Measurements from ENCODE around the gene ATL2. TPM values are rescaled to one million over a fixed set of nuclear protein-coding genes. Genes with fewer than 3 reads are reported as not detected.

Gene ATL2
- total RNA-seq, 6 experiments from 2014 or later, result 21.4 to 28.7 (median 24.4) TPM

GRCh38 chr2:38301969-38302702 is 74.9 kb downstream of the ATL2 start:
- H3K27ac Mint-ChIP-seq, result no peak overlapping the region
- H3K9me3 Mint-ChIP-seq, result no peaks in the 10 kb centered on the region
- peaks cover 14% of the 10 kb centered on the region for H3K4me1 Mint-ChIP-seq (ENCODE audit: low read depth)

GRCh38 chr2:38301340-38301968 is 75.6 kb downstream of the ATL2 start:
- H3K27ac Mint-ChIP-seq, result no peak overlapping the region
- no peak for TF ChIP-seq CTCF (IDR thresholded peaks at IDR 0.05)
- no peak overlapping the region for H3K4me3 Mint-ChIP-seq
- H3K4me1 Mint-ChIP-seq (ENCODE audit: low read depth), result peaks cover 14% of the 10 kb centered on the region
- no peaks in the 10 kb centered on the region for H3K27me3 Mint-ChIP-seq (ENCODE audit: insufficient read depth)
- DNase-seq, result no peak
- peaks cover 14% of the 10 kb centered on the region; the same call in 1 of the 2 replicates for H3K36me3 Mint-ChIP-seq (ENCODE audit: low read depth)
- H3K9me3 Mint-ChIP-seq, result no peaks in the 10 kb centered on the region

More at GRCh38 chr2:38301969-38302702, 74.9 kb downstream of the ATL2 start:
- no peaks in the 10 kb centered on the region for H3K27me3 Mint-ChIP-seq (ENCODE audit: insufficient read depth)
- no peak overlapping the region for H3K4me3 Mint-ChIP-seq
- no peak for DNase-seq
- TF ChIP-seq CTCF (IDR thresholded peaks at IDR 0.05), result no peak
- peaks cover 13% of the 10 kb centered on the region; the same call in 1 of the 2 replicates for H3K36me3 Mint-ChIP-seq (ENCODE audit: low read depth)

GRCh38 chr2:38298539-38298938 is 78.5 kb downstream of the ATL2 start:
- no peaks in the 10 kb centered on the region for H3K27me3 Mint-ChIP-seq (ENCODE audit: insufficient read depth)
- peaks cover 17% of the 10 kb centered on the region; the same call in 1 of the 2 replicates for H3K36me3 Mint-ChIP-seq (ENCODE audit: low read depth)

GRCh38 chr2:38296197-38296780 is 80.8 kb downstream of the ATL2 start:
- Mint-ChIP-seq H3K4me1 (ENCODE audit: low read depth) (peaks cover 2% of the 10 kb centered on the region), H3K27me3 (ENCODE audit: insufficient read depth) (no peaks in the 10 kb centered on the region), H3K9me3 (no peaks in the 10 kb centered on the region), H3K4me3 (no peak overlapping the region), H3K36me3 (ENCODE audit: low read depth) (peaks cover 17% of the 10 kb centered on the region; the same call in 1 of the 2 replicates), H3K27ac (no peak overlapping the region)
- no peak for DNase-seq
- TF ChIP-seq CTCF (IDR thresholded peaks at IDR 0.05), result no peak

More at GRCh38 chr2:38298539-38298938, 78.5 kb downstream of the ATL2 start:
- DNase-seq, result no peak
- H3K4me3 Mint-ChIP-seq, result no peak overlapping the region
- peaks cover 14% of the 10 kb centered on the region for H3K4me1 Mint-ChIP-seq (ENCODE audit: low read depth)
- no peaks in the 10 kb centered on the region for H3K9me3 Mint-ChIP-seq
- no peak for TF ChIP-seq CTCF (IDR thresholded peaks at IDR 0.05)
- H3K27ac Mint-ChIP-seq, result no peak overlapping the region

- H3K9me3 Mint-ChIP-seq, result no peaks in the 10 kb centered on the region
- DNase-seq, result no peak
- H3K4me1 Mint-ChIP-seq (ENCODE audit: low read depth), result no peaks in the 10 kb centered on the region
- peaks cover 17% of the 10 kb centered on the region; the same call in 1 of the 2 replicates for H3K36me3 Mint-ChIP-seq (ENCODE audit: low read depth)
- no peak overlapping the region for H3K27ac Mint-ChIP-seq
- H3K4me3 Mint-ChIP-seq, result no peak overlapping the region
- no peaks in the 10 kb centered on the region; the same call in 1 of the 2 replicates for H3K27me3 Mint-ChIP-seq (ENCODE audit: insufficient read depth)
- TF ChIP-seq CTCF (IDR thresholded peaks at IDR 0.05), result no peak
Measured at GRCh38 chr2:38294597-38294996, 82.5 kb downstream of the ATL2 start.
